Measurements from ENCODE around the gene HES2.
"Not testable (repeated sequence)": the region's sequence is repeated elsewhere in the genome, so short reads cannot be mapped to it uniquely, and the experiment has no call there.

The HES2 gene

GRCh38 chr1:6373961-6374720, 45.6 kb downstream of the HES2 start:
- no peak overlapping the region for H3K4me2 ChIP-seq (ENCODE audit: low read depth, low read length, poor library complexity, severe bottlenecking)
- no peaks in the 10 kb centered on the region for H3K36me3 ChIP-seq (ENCODE audit: low read length)
- no peak overlapping the region for H2AFZ ChIP-seq (ENCODE audit: low read depth, low read length, severe bottlenecking)
- H3K9ac ChIP-seq (ENCODE audit: low read length): no peak overlapping the region
- H3K9me2 ChIP-seq (replicated peaks; ENCODE audit: insufficient read depth, low read length): no peaks in the 10 kb centered on the region
- H3K79me2 ChIP-seq (ENCODE audit: insufficient read depth, low read length): no peaks in the 10 kb centered on the region
- H4K20me1 ChIP-seq (ENCODE audit: low read depth, low read length): no peaks in the 10 kb centered on the region
- H3K9me3 ChIP-seq (ENCODE audit: insufficient read depth, low read length): no peaks in the 10 kb centered on the region
- TF ChIP-seq CTCF (IDR thresholded peaks at IDR 0.05; ENCODE audit: insufficient read depth, low read length, poor library complexity, severe bottlenecking): no peak
- TF ChIP-seq EZH2phosphoT487 (conservative IDR thresholded peaks at IDR 0.05; ENCODE audit: low read length): no peak
- no peaks in the 10 kb centered on the region for H3F3A ChIP-seq (ENCODE audit: insufficient read depth)
- no peaks in the 10 kb centered on the region for H3K27me3 ChIP-seq (ENCODE audit: low read length)
- H3K4me3 ChIP-seq (ENCODE audit: insufficient read depth, low read length, poor library complexity, severe bottlenecking): no peak overlapping the region
- H3K27ac ChIP-seq (ENCODE audit: low read depth, low read length): no peak overlapping the region

GRCh38 chr1:6372236-6372635, 47.5 kb downstream of the HES2 start:
- not testable (repeated sequence) for H3K79me2 ChIP-seq (ENCODE audit: insufficient read depth, low read length); H3K4me3 ChIP-seq (ENCODE audit: insufficient read depth, low read length, poor library complexity, severe bottlenecking); H3K9ac ChIP-seq (ENCODE audit: low read length)

GRCh38 chr1:6370006-6370405, 49.7 kb downstream of the HES2 start:
- Histone ChIP-seq H3K9ac (ENCODE audit: low read length) (no peak overlapping the region), H3K36me3 (ENCODE audit: low read length) (no peaks in the 10 kb centered on the region), H3K27me3 (ENCODE audit: low read length) (no peaks in the 10 kb centered on the region), H3K27ac (ENCODE audit: low read depth, low read length) (no peak overlapping the region), H4K20me1 (ENCODE audit: low read depth, low read length) (no peaks in the 10 kb centered on the region), H2AFZ (ENCODE audit: low read depth, low read length, severe bottlenecking) (no peak overlapping the region), H3K4me2 (ENCODE audit: low read depth, low read length, poor library complexity, severe bottlenecking) (no peak overlapping the region), H3K9me2 (replicated peaks; ENCODE audit: insufficient read depth, low read length) (no peaks in the 10 kb centered on the region), H3F3A (ENCODE audit: insufficient read depth) (no peaks in the 10 kb centered on the region), H3K9me3 (ENCODE audit: insufficient read depth, low read length) (peaks cover 14% of the 10 kb centered on the region), H3K79me2 (ENCODE audit: insufficient read depth, low read length) (no peaks in the 10 kb centered on the region), H3K4me3 (ENCODE audit: insufficient read depth, low read length, poor library complexity, severe bottlenecking) (no peak overlapping the region)
- TF ChIP-seq CTCF (IDR thresholded peaks at IDR 0.05; ENCODE audit: insufficient read depth, low read length, poor library complexity, severe bottlenecking): no peak
- TF ChIP-seq EZH2phosphoT487 (conservative IDR thresholded peaks at IDR 0.05; ENCODE audit: low read length): no peak

More at GRCh38 chr1:6372236-6372635, 47.5 kb downstream of the HES2 start:
- H3K27me3 ChIP-seq (ENCODE audit: low read length); H4K20me1 ChIP-seq (ENCODE audit: low read depth, low read length); H3K36me3 ChIP-seq (ENCODE audit: low read length); H3K4me2 ChIP-seq (ENCODE audit: low read depth, low read length, poor library complexity, severe bottlenecking); H3F3A ChIP-seq (ENCODE audit: insufficient read depth); H2AFZ ChIP-seq (ENCODE audit: low read depth, low read length, severe bottlenecking); H3K27ac ChIP-seq (ENCODE audit: low read depth, low read length); H3K9me2 ChIP-seq (replicated peaks; ENCODE audit: insufficient read depth, low read length): not testable (repeated sequence)
- peaks cover 13% of the 10 kb centered on the region for H3K9me3 ChIP-seq (ENCODE audit: insufficient read depth, low read length)

- H3K27me3 ChIP-seq (ENCODE audit: low read length): no peaks in the 10 kb centered on the region
- no peaks in the 10 kb centered on the region for H3K9me2 ChIP-seq (replicated peaks; ENCODE audit: insufficient read depth, low read length)
- no peak overlapping the region for H2AFZ ChIP-seq (ENCODE audit: low read depth, low read length, severe bottlenecking)
- H3K4me3 ChIP-seq (ENCODE audit: insufficient read depth, low read length, poor library complexity, severe bottlenecking): no peak overlapping the region
- no peak for TF ChIP-seq CTCF (IDR thresholded peaks at IDR 0.05; ENCODE audit: insufficient read depth, low read length, poor library complexity, severe bottlenecking)
- no peak for TF ChIP-seq EZH2phosphoT487 (conservative IDR thresholded peaks at IDR 0.05; ENCODE audit: low read length)
- no peaks in the 10 kb centered on the region for H3K36me3 ChIP-seq (ENCODE audit: low read length)
- H3F3A ChIP-seq (ENCODE audit: insufficient read depth): no peaks in the 10 kb centered on the region
- no peak overlapping the region for H3K4me2 ChIP-seq (ENCODE audit: low read depth, low read length, poor library complexity, severe bottlenecking)
- H3K79me2 ChIP-seq (ENCODE audit: insufficient read depth, low read length): no peaks in the 10 kb centered on the region
- no peaks in the 10 kb centered on the region for H4K20me1 ChIP-seq (ENCODE audit: low read depth, low read length)
- H3K9ac ChIP-seq (ENCODE audit: low read length): no peak overlapping the region
- H3K27ac ChIP-seq (ENCODE audit: low read depth, low read length): no peak overlapping the region
- H3K9me3 ChIP-seq (ENCODE audit: insufficient read depth, low read length): peaks cover 14% of the 10 kb centered on the region
These were observed 52.2 kb downstream of the HES2 start for GRCh38 chr1:6367381-6368012.
